ENCODE data around the gene UGT1A5. TPM values are rescaled to one million over a fixed set of nuclear protein-coding genes. Genes with fewer than 3 reads are reported as not detected.

The UGT1A5 gene
- polyA plus RNA-seq, 1 donor (not counting 4 experiments of a cell fraction or from before 2014, with no cell fraction given): 1.3 TPM

- peaks cover 0 to 4% of the 10 kb centered on the region in 2 experiments for H3K36me3 ChIP-seq (ENCODE audit: control insufficient read depth in 2 of 2, extremely low read depth in 1 of 2, insufficient read depth in 2 of 2, low read length in 2 of 2)
- H3K4me3 ChIP-seq (ENCODE audit: control insufficient read depth in 2 of 3, extremely low read depth in 1 of 3, insufficient read depth in 2 of 3, low read depth in 1 of 3, low read length in 3 of 3): no peak overlapping the region
- no peak overlapping the region for H3K27ac ChIP-seq (ENCODE audit: control insufficient read depth, insufficient read depth, low read length)
- peaks cover 40% of the 10 kb centered on the region for H3K4me1 ChIP-seq (ENCODE audit: control insufficient read depth, extremely low read depth, insufficient read depth, low read length)
- no peaks in the 10 kb centered on the region for H3K9me3 ChIP-seq (ENCODE audit: control insufficient read depth, low read depth, low read length)
- dilution Hi-C loops (cut with MboI; ENCODE audit: extremely low pct_ligation_motif_present, low sequenced_read_pairs): no loop called here
- no peak for FAIRE-seq
- H3K9me1 ChIP-seq (ENCODE audit: control insufficient read depth, extremely low read depth, insufficient read depth, low read length): no peaks in the 10 kb centered on the region
- H3K9ac ChIP-seq (ENCODE audit: control insufficient read depth, extremely low read depth, insufficient read depth, low read length): no peak overlapping the region
- no peaks in the 10 kb centered on the region for H3K27me3 ChIP-seq (ENCODE audit: control insufficient read depth, extremely low read depth, insufficient read depth, low read length)
- H2AFZ ChIP-seq (ENCODE audit: control insufficient read depth, low read length): no peak overlapping the region
- H4K20me1 ChIP-seq (ENCODE audit: control insufficient read depth, extremely low read depth, insufficient read depth, low read length): no peaks in the 10 kb centered on the region
- no peak overlapping the region for H3K4me2 ChIP-seq (ENCODE audit: control insufficient read depth, extremely low read depth, insufficient read depth, low read depth, low read length)
- peaks cover 25% of the 10 kb centered on the region for H3K79me2 ChIP-seq (ENCODE audit: control insufficient read depth, insufficient read depth, low read length)
- DNase-seq (ENCODE audit: low read depth, low spot score): no peak
- TF ChIP-seq EZH2 (IDR thresholded peaks at IDR 0.05; ENCODE audit: low read length): no peak
- no peak for TF ChIP-seq CTCF (optimal IDR thresholded peaks at IDR 0.05 in 1 of 3, IDR thresholded peaks at IDR 0.05 in 1 of 3, conservative IDR thresholded peaks at IDR 0.05 in 1 of 3; ENCODE audit: extremely low read depth in 1 of 3, insufficient read depth in 2 of 3, low read length in 3 of 3)
Observed at GRCh38 chr2:233689031-233689430, 23.7 kb upstream of the UGT1A5 start.

DNA sequence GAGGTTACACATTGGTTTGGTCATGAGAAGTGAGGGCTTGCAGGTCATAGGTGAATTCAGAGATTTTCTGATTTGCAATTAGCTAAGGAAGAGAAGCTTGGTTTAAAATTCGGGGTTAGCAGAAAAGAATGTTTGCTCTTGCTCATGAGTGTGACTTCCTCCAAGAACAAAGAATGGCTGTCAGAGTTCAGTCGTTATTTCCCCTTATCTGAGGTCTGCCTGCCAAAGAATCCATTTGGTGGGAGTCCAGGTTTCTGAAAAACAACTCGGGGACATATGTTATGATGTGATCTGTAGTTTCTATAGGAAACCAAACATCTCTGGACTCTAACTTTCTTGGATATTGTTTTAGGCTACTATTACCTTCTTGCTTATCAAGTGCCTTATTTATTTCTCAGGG is 23.2 kb upstream of the UGT1A5 start:
- TF ChIP-seq CTCF (optimal IDR thresholded peaks at IDR 0.05 in 1 of 3, IDR thresholded peaks at IDR 0.05 in 1 of 3, conservative IDR thresholded peaks at IDR 0.05 in 1 of 3; ENCODE audit: extremely low read depth in 1 of 3, insufficient read depth in 2 of 3, low read length in 3 of 3): no peak
- TF ChIP-seq EZH2 (IDR thresholded peaks at IDR 0.05; ENCODE audit: low read length): no peak
- Histone ChIP-seq H2AFZ (ENCODE audit: control insufficient read depth, low read length) (no peak overlapping the region), H3K79me2 (ENCODE audit: control insufficient read depth, insufficient read depth, low read length) (peaks cover 29% of the 10 kb centered on the region), H3K4me2 (ENCODE audit: control insufficient read depth, extremely low read depth, insufficient read depth, low read depth, low read length) (no peak overlapping the region), H3K9ac (ENCODE audit: control insufficient read depth, extremely low read depth, insufficient read depth, low read length) (no peak overlapping the region), H3K27ac (ENCODE audit: control insufficient read depth, insufficient read depth, low read length) (no peak overlapping the region), H3K27me3 (ENCODE audit: control insufficient read depth, extremely low read depth, insufficient read depth, low read length) (no peaks in the 10 kb centered on the region), H3K4me3 (ENCODE audit: control insufficient read depth in 2 of 3, extremely low read depth in 1 of 3, insufficient read depth in 2 of 3, low read depth in 1 of 3, low read length in 3 of 3) (no peak overlapping the region), H3K36me3 (ENCODE audit: control insufficient read depth in 2 of 2, extremely low read depth in 1 of 2, insufficient read depth in 2 of 2, low read length in 2 of 2) (peaks cover 0 to 5% of the 10 kb centered on the region in 2 experiments), H3K9me1 (ENCODE audit: control insufficient read depth, extremely low read depth, insufficient read depth, low read length) (no peaks in the 10 kb centered on the region), H3K4me1 (ENCODE audit: control insufficient read depth, extremely low read depth, insufficient read depth, low read length) (peaks cover 45% of the 10 kb centered on the region), H4K20me1 (ENCODE audit: control insufficient read depth, extremely low read depth, insufficient read depth, low read length) (no peaks in the 10 kb centered on the region), H3K9me3 (ENCODE audit: control insufficient read depth, low read depth, low read length) (no peaks in the 10 kb centered on the region)
- dilution Hi-C loops (cut with MboI; ENCODE audit: extremely low pct_ligation_motif_present, low sequenced_read_pairs): no loop called here
- FAIRE-seq (no peak), DNase-seq (ENCODE audit: low read depth, low spot score) (no peak)

All from keratinocyte (primary cell).